Uterus (tissue), 4 donors: Measurements from ENCODE around the gene NCEH1. TPM values are rescaled to one million over a fixed set of nuclear protein-coding genes. Genes with fewer than 3 reads are reported as not detected.
"Not testable (repeated sequence)": the region's sequence is repeated elsewhere in the genome, so short reads cannot be mapped to it uniquely, and the experiment has no call there.

Experiments used
- DNase-seq, 2 donors: peaks; one replicate each; pipeline ENCODE4 v3.0.0-alpha.2; 2019 to 2020
- H3K27ac ChIP-seq, 2 donors: fragments of 200-600 bp; sonication (generic); 1 replicate in 1 of 2; 2 replicates in 1 of 2; pipeline ENCODE4 v1.5.1; 2016 to 2018
- H3K27me3 ChIP-seq, 2 donors: fragments of 200-600 bp; sonication (generic); one replicate each; pipeline ENCODE4 v1.5.1; 2018 to 2019; ENCODE audit warnings: control low read depth in 1 of 2
- H3K36me3 ChIP-seq, 2 donors: fragments of 200-600 bp; sonication (generic); one replicate each; pipeline ENCODE4 v1.5.1; 2019; ENCODE audit warnings: control low read depth in 1 of 2
- H3K4me1 ChIP-seq, 2 donors: fragments of 200-600 bp; sonication (generic); one replicate each; pipeline ENCODE4 v1.5.1; 2018 to 2019; ENCODE audit warnings: control low read depth in 1 of 2
- H3K4me3 ChIP-seq, 2 donors: fragments of 200-600 bp; sonication (generic); 1 replicate in 1 of 2; 2 replicates in 1 of 2; pipeline ENCODE4 v1.5.1; 2018 to 2019; ENCODE audit warnings: mild to moderate bottlenecking in 1 of 2
- H3K9me3 ChIP-seq, 2 donors: fragments of 200-600 bp; sonication (generic); one replicate each; pipeline ENCODE4 v1.5.1; 2019; ENCODE audit warnings: control low read depth in 1 of 2
- POLR2A ChIP-seq, 2 donors: fragments of 450-650 bp; IDR thresholded peaks; one replicate each; pipeline ENCODE4 v1.6.1; 2016; ENCODE audit warnings: antibody characterized with exemption in 2 of 2, mild to moderate bottlenecking in 1 of 2, moderate library complexity in 1 of 2
- intact Hi-C: fragments of 100-400 bp; cut with DNase I; formaldehyde crosslinking; loops from one replicate; pipeline ENCODE4 v1.15.1; 2023; ENCODE audit warnings: low total_unique reads
- total RNA-seq, 4 donors: library from RNA; depleted of rRNA in 3 of 4; stranded (reverse); fragments of >200 nt in 3 of 4; gene quantifications; one replicate each; pipeline versions ENCODE4 v1.1.0 to v1.2.4, GENCODE V29; 2014 to 2023
- TF ChIP-seq, protein P1 (sequence below), 4 experiments: fragments of 200-600 bp in 2 of 4; fragments of 450-650 bp in 2 of 4; sonication (generic) in 2 of 4; IDR thresholded peaks; one replicate each; pipeline ENCODE4 v1.5.1; 2016 to 2019; ENCODE audit warnings: antibody characterized with exemption in 4 of 4, mild to moderate bottlenecking in 2 of 4, moderate library complexity in 1 of 4
- donor health status: DM: yes; HTN: yes; CAD: no.

Gene NCEH1
- total RNA-seq, 4 donors from 2014 or later = 1.8 to 5.8 (median 5.4) TPM

- Histone ChIP-seq H3K4me3 (no peak overlapping the region), H3K36me3 (no peaks in the 10 kb centered on the region), H3K27me3 (no peaks in the 10 kb centered on the region), H3K9me3 (no peaks in the 10 kb centered on the region), H3K27ac (no peak overlapping the region), H3K4me1 (peaks cover 0 to 8% of the 10 kb centered on the region in 2 donors)
- intact Hi-C loops = no loop called here
- no peak for TF ChIP-seq POLR2A (IDR thresholded peaks at IDR 0.05)
- TF ChIP-seq, protein P1, sequence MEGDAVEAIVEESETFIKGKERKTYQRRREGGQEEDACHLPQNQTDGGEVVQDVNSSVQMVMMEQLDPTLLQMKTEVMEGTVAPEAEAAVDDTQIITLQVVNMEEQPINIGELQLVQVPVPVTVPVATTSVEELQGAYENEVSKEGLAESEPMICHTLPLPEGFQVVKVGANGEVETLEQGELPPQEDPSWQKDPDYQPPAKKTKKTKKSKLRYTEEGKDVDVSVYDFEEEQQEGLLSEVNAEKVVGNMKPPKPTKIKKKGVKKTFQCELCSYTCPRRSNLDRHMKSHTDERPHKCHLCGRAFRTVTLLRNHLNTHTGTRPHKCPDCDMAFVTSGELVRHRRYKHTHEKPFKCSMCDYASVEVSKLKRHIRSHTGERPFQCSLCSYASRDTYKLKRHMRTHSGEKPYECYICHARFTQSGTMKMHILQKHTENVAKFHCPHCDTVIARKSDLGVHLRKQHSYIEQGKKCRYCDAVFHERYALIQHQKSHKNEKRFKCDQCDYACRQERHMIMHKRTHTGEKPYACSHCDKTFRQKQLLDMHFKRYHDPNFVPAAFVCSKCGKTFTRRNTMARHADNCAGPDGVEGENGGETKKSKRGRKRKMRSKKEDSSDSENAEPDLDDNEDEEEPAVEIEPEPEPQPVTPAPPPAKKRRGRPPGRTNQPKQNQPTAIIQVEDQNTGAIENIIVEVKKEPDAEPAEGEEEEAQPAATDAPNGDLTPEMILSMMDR (IDR thresholded peaks at IDR 0.05) = no peak
- DNase-seq = no peak
These were observed 3.8 kb downstream of the NCEH1 start for GRCh38 chr3:172707030-172707429.

DNA sequence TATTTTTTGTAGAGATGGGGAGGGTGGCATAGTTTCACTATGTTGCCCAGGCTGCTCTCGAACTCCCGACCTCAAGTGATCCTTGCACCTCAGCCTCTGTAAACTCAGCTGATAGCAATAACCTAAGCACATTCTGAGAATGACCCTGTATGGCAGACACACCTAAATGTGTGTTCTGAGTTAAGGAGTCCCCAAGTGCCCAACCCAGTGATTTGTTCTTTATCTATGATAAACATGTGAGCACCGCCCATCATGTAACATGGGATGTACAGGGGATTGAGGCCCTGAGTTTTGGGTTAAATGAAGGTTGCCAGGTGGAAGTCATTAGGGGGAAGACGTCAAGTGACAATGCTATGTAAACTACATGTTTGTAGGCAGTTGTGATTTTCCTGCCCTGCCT is 5.7 kb downstream of the NCEH1 start:
- no peak for DNase-seq
- H3K36me3 ChIP-seq = no peaks in the 10 kb centered on the region
- TF ChIP-seq, protein P1 (IDR thresholded peaks at IDR 0.05) = no peak
- no peak for TF ChIP-seq POLR2A (IDR thresholded peaks at IDR 0.05)
- H3K27me3 ChIP-seq = no peaks in the 10 kb centered on the region
- H3K4me1 ChIP-seq = peaks cover 0 to 8% of the 10 kb centered on the region in 2 donors
- intact Hi-C loops = no loop called here
- no peak overlapping the region for H3K27ac ChIP-seq
- H3K4me3 ChIP-seq = no peak overlapping the region
- H3K9me3 ChIP-seq = no peaks in the 10 kb centered on the region

DNA sequence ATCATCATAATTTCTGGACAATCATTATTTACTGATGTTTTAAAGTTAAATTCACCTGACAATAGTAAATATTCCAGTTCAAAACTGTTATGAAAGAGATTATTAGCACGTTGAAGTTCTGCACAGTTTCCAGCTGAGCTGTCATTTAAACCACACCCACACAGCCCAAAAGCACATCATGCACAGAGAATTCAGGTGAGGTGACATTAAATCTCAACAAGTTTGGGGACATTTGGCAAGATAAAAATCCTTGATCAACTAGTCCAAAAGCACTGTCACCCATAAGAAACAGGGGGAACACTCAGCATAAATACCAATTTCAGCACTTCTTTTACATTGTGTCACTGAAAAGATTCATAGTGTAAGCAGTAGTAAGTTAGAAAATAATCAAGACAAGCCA is 6.9 kb downstream of the NCEH1 start:
- DNase-seq = no peak
- H3K27me3 ChIP-seq = no peaks in the 10 kb centered on the region
- no peaks in the 10 kb centered on the region for H3K9me3 ChIP-seq
- no peak overlapping the region for H3K4me3 ChIP-seq
- H3K27ac ChIP-seq = no peak overlapping the region
- no peaks in the 10 kb centered on the region for H3K36me3 ChIP-seq
- TF ChIP-seq POLR2A (IDR thresholded peaks at IDR 0.05) = no peak
- TF ChIP-seq, protein P1 (IDR thresholded peaks at IDR 0.05) = no peak
- intact Hi-C loops = no loop called here
- peaks cover 0 to 4% of the 10 kb centered on the region in 2 donors for H3K4me1 ChIP-seq

DNA sequence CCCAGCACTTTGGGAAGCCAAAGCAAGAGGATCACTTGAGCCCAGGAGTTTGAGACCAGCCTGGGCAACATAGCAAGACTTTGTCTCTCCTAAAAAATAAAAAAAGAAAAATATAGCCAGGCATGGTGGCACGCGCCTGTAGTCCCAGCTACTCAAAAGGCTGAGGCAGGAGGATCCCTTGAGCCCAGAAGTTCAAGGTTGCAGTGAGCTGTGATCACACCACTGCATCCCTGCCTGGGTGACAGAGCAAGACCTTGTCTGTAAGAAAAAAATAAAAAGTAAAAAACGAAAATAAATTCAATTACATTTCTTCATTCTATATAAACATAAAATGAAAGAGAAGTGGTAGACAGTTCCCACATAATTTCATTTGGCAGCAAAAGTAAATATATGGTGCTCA is 8.1 kb downstream of the NCEH1 start:
- H3K27me3 ChIP-seq, DNase-seq, H3K36me3 ChIP-seq, H3K9me3 ChIP-seq, H3K27ac ChIP-seq, H3K4me3 ChIP-seq, intact Hi-C loops, H3K4me1 ChIP-seq: not testable (repeated sequence)

DNA sequence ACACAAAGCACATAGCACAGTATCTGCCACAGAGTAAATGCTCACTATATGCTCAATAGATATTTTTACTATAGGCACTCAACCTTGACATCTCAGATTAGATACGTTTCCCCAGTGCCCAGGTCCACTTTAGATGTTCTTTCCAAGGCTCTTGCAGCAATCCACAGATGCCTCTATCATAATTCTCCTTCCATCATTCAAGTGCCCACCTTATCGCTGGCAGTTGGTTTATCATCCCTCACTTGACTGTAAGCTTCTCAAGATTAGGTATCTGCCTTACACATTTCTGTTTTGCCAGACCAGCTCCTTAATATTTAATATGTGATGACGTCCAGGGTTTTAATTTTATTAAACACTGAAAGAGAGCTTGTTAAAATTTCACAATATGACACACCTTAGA is 8.6 kb downstream of the NCEH1 start:
- no peak for DNase-seq
- no peak overlapping the region for H3K4me3 ChIP-seq
- H3K36me3 ChIP-seq = no peaks in the 10 kb centered on the region
- no peaks in the 10 kb centered on the region for H3K9me3 ChIP-seq
- intact Hi-C loops = no loop called here
- no peak for TF ChIP-seq POLR2A (IDR thresholded peaks at IDR 0.05)
- TF ChIP-seq, protein P1 (IDR thresholded peaks at IDR 0.05) = no peak
- H3K4me1 ChIP-seq = no peaks in the 10 kb centered on the region
- H3K27me3 ChIP-seq = no peaks in the 10 kb centered on the region
- no peak overlapping the region for H3K27ac ChIP-seq

- H3K4me1 ChIP-seq = no peaks in the 10 kb centered on the region
- no peak overlapping the region for H3K4me3 ChIP-seq
- DNase-seq = no peak
- H3K9me3 ChIP-seq = no peaks in the 10 kb centered on the region
- no peaks in the 10 kb centered on the region for H3K36me3 ChIP-seq
- no peaks in the 10 kb centered on the region for H3K27me3 ChIP-seq
- TF ChIP-seq, protein P1 (IDR thresholded peaks at IDR 0.05) = no peak
- TF ChIP-seq POLR2A (IDR thresholded peaks at IDR 0.05) = no peak
- no peak overlapping the region for H3K27ac ChIP-seq
- intact Hi-C loops = no loop called here
These were observed 9.1 kb downstream of the NCEH1 start for GRCh38 chr3:172701751-172702150.
